ENCODE measurements around the gene CLNK.

The CLNK gene

GRCh38 chr4:10456595-10457254, 227.8 kb downstream of the CLNK start:
- peak; percentile 56 for DNase-seq (ENCODE audit: low spot score)

- DNase-seq (ENCODE audit: low spot score), result no peak
Observed at GRCh38 chr4:10456260-10456594, 228.3 kb downstream of the CLNK start.

GRCh38 chr4:10455133-10455532, 229.4 kb downstream of the CLNK start:
- DNase-seq (ENCODE audit: low spot score), result no peak

- DNase-seq (ENCODE audit: low spot score), result no peak
Observed at GRCh38 chr4:10454726-10455125, 229.8 kb downstream of the CLNK start.

DNA sequence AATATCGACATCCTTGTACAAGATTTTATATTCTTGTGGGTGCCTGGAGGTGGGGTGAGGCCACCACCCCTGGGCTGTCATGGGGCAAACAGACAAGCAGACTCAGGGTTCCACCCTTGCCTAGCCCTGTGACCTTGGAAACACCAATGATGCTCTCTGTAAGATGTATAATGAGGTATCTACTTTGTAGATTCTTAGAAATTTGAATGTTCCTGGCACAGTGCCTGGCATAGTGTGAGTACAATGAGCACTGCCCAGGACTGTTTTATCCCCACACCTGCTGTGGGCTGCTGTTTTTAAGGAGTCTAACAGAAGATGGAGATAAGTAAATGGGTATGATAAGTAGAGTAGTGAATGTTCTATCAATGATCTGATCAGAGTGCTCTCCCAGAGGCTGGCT, 230.4 kb downstream of the CLNK start:
- DNase-seq (ENCODE audit: low spot score), result no peak

GRCh38 chr4:10448991-10449390, 235.6 kb downstream of the CLNK start:
- no peak for DNase-seq (ENCODE audit: low spot score)

- DNase-seq (ENCODE audit: low spot score), result no peak
Observed at GRCh38 chr4:10442976-10443375, 241.6 kb downstream of the CLNK start.

- no peak for DNase-seq (ENCODE audit: low spot score)
Observed at GRCh38 chr4:10441512-10441911, 243.1 kb downstream of the CLNK start.

- DNase-seq (ENCODE audit: low spot score), result no peak
Observed at GRCh38 chr4:10438924-10439323, 245.6 kb downstream of the CLNK start.

GRCh38 chr4:10437735-10438134, 246.8 kb downstream of the CLNK start:
- no peak for DNase-seq (ENCODE audit: low spot score)

Data from CD4-positive, alpha-beta T cell treated with Interleukin-2 at 100 ng/mL for 4 hours (primary cell).